CD4-positive, alpha-beta T cell treated with Interleukin-6 at 100 ng/mL for 8 hours (primary cell): ENCODE results near the gene UROS.

Experiments
- DNase-seq: peaks from one replicate; pipeline ENCODE4 v3.0.0-alpha.2; 2020; ENCODE audit warnings: mixed read lengths, low spot score

UROS gene

DNA sequence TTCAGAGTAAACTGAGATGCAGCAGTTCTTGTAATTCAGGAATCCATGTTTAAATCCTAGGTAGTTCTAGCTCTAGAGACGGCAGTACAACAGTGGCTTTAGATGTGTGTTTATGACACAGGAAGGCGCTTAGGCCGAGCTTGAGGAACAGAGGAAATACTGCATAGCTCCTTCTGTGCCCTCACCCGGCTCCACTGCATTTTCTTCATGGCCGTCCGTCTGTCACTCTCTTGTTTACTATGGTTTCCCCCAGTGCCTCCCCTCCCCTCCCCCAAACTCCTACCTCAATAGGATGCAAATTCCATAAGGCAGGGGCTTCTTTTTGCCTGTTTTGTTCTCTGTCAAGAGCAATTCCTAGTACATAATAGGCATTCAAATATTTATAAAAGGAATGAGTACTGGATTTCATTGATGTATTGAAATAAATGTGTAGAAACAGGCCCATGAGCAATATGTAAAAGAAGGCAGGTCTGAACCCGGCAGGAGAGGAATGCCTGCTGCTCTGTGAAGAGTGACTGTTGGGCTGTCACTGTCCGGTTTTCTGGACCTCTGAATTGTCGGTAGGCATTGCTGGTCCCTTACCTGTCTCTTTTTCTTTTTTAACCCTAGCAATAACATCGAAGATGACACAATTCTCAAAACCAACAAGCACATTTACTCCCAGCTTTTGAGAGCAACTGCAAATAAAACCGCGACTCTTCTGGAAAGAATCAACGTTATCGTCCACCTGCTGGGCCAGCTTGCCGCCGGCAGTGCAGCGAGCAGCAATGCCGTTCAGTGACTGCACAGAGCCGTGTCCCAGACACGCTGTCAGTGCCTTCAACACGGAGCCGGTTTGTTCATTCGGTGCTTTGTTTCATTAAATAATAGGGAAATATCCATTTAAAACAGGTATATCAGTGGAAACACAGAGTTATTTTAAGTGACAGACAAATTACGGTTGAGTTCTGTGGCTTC is 60.1 kb downstream of the UROS start:
- no peak for DNase-seq

DNA sequence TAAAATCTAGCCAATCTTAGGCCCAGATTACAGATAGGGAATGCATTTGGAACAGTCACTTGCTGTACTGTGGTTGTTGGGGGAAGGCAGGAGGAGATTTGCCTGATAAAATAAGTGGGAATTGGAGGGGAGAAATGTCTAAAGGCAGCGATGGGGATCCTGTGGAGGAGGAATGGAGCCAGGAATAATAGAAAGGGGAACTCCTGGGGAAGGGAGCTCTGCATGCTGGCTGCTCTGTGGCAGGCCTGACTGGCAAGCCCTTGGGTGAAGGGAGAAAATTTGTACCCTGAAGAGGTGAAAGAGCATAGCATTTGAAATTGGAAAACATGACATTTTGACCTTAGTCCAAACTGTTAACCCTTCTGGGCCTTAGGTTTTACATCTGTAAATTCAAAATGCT is 61.1 kb downstream of the UROS start:
- no peak for DNase-seq

DNA sequence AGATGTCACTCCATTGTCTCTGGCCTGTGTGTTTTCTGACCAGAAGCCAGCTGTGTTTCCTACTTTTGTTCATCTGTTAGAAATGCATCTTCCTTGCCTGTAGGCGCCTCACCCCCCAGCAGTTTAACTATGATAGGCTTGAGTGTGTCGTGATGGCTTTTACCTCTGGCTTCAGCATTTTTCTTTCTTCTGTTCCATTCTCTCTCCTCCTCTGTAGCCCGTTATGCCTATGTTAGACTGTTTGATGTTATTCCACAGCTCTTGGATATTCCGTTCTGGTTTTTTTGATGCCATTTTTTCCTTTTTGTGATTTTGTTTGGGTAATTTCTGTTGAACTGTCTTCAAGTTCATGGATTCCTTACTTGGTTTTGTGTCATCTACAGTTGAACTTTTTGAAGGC is 65.3 kb downstream of the UROS start:
- no peak for DNase-seq

DNA sequence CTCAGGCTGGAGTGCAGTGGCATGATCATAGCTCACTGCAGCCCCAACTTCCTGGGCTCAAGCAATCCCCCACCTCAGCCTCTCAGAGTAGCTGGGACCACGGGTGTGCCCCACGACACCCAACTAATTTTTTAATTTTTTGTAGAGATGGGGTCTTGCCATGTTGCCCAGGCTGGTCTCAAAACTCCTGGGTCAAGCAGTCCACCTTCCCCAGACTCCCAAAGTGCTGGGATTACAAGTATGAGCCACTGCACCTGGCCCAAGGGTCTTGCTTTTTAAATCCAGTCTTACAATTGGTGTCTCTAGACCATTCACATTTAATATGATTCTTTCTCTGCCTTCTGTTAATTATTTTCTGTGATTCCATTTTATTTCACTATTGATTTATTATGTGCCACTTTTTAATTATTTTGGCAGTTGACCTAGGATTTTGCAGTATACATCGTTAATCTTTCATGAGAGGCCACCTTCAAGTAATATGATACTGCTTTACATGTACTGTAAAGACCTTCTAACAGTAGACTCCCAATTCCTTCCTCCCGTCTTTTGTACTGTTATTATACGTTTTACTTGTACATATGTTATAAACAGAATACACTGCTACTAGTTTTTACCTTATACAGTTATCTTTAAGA is 66.1 kb downstream of the UROS start:
- no peak for DNase-seq

DNA sequence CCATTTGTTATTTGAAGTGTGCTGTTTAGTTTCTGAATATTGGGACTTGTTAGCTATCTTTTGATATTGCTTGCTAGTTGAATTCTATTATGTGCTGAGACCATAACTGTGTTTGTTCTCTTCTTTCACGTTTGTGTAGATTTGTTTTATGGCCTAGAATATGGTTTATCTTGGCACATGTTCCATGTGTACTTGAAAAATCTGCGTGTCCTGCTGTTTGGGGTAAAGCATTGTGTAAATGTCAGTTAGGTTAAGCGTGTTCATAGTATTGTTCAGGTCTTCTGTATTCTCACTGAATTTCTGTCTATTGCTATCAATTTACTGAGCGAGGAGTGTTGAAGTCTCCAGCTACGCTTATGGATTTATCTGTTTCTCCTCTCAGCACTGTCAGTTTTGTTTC is 66.9 kb downstream of the UROS start:
- DNase-seq = no peak

DNA sequence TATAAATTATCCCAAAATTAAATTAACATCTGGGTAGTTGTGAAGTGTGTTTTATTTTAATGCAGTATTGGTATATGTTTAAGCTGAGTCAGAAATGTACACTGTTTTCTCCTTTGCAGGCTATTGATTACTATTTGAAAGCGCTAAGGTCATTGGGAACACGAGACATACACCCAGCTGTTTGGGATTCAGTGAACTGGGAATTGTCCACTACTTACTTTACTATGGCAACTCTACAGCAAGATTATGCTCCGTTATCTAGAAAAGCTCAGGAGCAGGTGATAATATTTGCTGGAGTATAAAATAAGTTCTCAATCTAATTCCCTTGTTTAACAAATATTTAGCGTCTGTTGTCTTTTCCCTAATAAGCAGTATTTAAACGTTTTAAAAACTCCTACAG is 75.6 kb downstream of the UROS start:
- no peak for DNase-seq

DNA sequence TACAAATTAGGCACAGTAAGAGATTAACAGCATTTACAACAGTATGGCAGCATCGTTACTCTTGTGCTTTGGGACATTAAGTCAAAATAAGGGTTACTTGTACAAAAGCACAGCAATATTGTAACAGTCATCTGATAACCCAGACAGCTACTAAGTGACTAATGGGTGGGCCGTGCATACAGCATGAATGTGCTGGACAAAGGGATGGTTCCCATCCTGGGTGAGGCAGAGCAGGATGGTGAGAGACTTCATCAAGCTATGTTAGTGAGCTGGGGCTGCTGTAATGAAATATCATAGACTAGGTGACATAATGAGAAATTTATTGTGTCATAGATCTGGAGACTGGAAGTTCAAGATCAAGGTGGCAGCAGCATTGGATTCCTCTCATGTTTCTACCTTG is 78.1 kb downstream of the UROS start:
- no peak for DNase-seq

DNA sequence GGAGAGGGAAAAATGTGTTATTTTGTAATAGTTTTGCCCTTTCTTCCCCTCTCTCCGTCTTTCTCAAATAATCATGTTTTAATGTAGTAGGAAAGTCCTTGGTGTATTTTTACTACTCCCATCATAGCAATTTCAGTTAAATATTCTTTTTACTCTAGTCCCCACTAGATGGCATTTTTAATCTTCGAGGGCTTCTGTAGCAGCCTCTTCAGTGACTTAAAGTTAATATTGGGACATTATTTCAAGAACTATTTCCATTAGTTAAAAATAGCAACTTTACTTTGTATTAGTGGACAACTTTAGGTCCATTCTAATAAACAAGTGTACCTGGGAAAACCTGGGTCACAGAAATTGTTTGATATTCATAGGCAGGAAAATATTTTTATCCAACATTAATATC is 80.6 kb downstream of the UROS start:
- DNase-seq = no peak

DNA sequence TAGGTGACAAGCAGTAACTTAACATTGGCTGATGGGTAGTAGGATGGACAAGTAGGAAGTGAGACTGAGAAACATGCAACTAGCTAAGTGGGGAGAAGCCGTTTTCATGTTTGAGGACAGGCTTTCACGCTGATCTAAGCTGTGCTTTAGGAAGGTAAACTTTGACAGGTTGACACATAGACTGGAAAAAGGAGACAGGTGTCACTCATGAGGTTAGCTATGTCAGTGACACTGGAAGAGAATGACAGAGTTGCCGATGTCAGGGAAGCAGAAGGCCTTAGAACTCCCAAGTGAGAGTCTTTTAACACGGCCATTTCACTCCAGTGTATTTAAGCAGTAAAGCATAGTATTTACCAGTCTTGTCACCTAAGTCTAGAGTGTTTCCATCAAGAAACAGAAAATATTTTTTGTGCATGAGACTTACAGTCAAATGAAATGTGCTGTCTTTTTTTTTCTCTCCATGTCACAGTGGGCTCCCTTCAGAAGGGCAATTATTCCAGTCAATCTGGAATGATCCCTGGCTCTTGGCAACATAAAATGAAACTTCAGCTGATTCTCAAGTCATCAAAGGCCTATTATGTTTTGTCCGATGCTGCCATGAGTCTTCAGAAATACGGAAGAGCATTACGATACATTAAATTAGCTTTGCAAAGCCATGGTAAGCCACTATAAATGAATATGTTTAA is 82.9 kb downstream of the UROS start:
- DNase-seq = no peak
